PFSK-1 (cell line): ENCODE measurements around the gene ECE1.

ENCODE experiments used
- POLR2AphosphoS5 ChIP-seq: IDR thresholded peaks from 2 replicates; pipeline ENCODE4 v1.6.1; 2012; ENCODE audit warnings: low read depth, mild to moderate bottlenecking, control low read depth, low read length, moderate library complexity
- SIN3A ChIP-seq: IDR thresholded peaks from 2 replicates; pipeline ENCODE4 v1.6.1; 2012; ENCODE audit warnings: mild to moderate bottlenecking, low read length, moderate library complexity, borderline replicate concordance; ENCODE audit not compliant: insufficient read depth
- TAF1 ChIP-seq: IDR thresholded peaks from 2 replicates; pipeline ENCODE4 v1.6.1; 2012; ENCODE audit warnings: low read length, control low read depth, borderline replicate concordance; ENCODE audit not compliant: insufficient read depth
- TF ChIP-seq, protein P1 (sequence below), 2 experiments: IDR thresholded peaks; 2 replicates each; pipeline versions ENCODE4 v1.6.1 to v1.8.0; 2011 to 2012; ENCODE audit warnings: low read depth in 2 of 2, low read length in 2 of 2, control low read depth in 1 of 2, inconsistent platforms in 1 of 2, mild to moderate bottlenecking in 1 of 2, moderate library complexity in 1 of 2; ENCODE audit not compliant: insufficient read depth in 1 of 2

DNA sequence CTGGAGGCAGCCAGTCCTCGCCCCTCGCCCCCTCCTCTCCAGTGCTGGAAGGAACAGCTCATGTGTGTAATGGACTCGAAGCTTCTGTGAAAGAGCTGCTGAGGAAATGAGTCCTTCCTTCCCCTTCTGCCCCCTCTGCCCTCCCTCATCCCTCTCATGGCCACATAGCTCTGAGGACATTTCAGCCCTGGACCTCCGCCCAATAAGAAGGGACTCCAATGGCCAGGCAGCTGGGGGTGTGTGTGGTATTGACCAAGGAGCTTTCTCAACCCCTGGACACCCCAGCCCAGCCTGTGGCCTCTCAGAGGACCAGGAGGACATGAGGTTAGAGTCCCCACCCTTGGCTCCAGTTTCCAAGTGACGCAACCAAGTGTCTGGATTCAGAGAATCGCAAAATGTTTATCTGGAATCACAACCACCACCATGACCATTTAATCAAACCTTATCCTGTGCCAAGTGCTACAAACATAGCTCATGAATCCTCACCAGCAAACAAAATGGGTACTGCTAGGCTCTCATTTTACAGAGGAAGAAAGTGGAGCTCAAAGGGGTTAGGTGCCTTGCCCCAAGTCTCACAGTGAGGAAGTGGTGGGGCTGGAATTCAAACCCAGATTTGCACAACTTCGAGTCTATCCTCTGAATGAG lies 47.8 kb upstream of the ECE1 start:
- TF ChIP-seq SIN3A (no peak), POLR2AphosphoS5 (no peak), TAF1 (no peak)
- TF ChIP-seq, protein P1, sequence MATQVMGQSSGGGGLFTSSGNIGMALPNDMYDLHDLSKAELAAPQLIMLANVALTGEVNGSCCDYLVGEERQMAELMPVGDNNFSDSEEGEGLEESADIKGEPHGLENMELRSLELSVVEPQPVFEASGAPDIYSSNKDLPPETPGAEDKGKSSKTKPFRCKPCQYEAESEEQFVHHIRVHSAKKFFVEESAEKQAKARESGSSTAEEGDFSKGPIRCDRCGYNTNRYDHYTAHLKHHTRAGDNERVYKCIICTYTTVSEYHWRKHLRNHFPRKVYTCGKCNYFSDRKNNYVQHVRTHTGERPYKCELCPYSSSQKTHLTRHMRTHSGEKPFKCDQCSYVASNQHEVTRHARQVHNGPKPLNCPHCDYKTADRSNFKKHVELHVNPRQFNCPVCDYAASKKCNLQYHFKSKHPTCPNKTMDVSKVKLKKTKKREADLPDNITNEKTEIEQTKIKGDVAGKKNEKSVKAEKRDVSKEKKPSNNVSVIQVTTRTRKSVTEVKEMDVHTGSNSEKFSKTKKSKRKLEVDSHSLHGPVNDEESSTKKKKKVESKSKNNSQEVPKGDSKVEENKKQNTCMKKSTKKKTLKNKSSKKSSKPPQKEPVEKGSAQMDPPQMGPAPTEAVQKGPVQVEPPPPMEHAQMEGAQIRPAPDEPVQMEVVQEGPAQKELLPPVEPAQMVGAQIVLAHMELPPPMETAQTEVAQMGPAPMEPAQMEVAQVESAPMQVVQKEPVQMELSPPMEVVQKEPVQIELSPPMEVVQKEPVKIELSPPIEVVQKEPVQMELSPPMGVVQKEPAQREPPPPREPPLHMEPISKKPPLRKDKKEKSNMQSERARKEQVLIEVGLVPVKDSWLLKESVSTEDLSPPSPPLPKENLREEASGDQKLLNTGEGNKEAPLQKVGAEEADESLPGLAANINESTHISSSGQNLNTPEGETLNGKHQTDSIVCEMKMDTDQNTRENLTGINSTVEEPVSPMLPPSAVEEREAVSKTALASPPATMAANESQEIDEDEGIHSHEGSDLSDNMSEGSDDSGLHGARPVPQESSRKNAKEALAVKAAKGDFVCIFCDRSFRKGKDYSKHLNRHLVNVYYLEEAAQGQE (IDR thresholded peaks at IDR 0.05; ENCODE audit: insufficient read depth in 1 of 2, low read depth in 2 of 2, low read length in 2 of 2) = no peak
